Esophagus squamous epithelium (tissue), 5 donors: ENCODE data around the gene SARM1. TPM values are rescaled to one million over a fixed set of nuclear protein-coding genes. Genes with fewer than 3 reads are reported as not detected.

Experiments
- DNase-seq: peaks from one replicate; lab custom pipeline; 2025; lab: John Stamatoyannopoulos, UW
- H3K27ac ChIP-seq, 4 donors: fragments of 200-600 bp; sonication (generic); one replicate each; pipeline ENCODE4 v1.5.1; 2016 to 2019; ENCODE audit warnings: mild to moderate bottlenecking in 1 of 4
- H3K27me3 ChIP-seq, 4 donors: fragments of 200-600 bp; sonication (generic); 1 replicate in 3 of 4; 2 replicates in 1 of 4; pipeline versions ENCODE4 v1.5.1 to v1.6.0; 2017 to 2021; ENCODE audit warnings: antibody characterized with exemption in 1 of 4
- H3K36me3 ChIP-seq, 3 donors: fragments of 200-600 bp; sonication (generic); one replicate each; pipeline ENCODE4 v1.5.1; 2016 to 2019
- H3K4me1 ChIP-seq, 3 donors: fragments of 200-600 bp; sonication (generic); one replicate each; pipeline ENCODE4 v1.5.1; 2017 to 2019
- H3K4me3 ChIP-seq, 4 donors: fragments of 200-600 bp; sonication (generic); 1 replicate in 3 of 4; 2 replicates in 1 of 4; pipeline ENCODE4 v1.5.1; 2016 to 2019; ENCODE audit warnings: mild to moderate bottlenecking in 2 of 4, moderate library complexity in 1 of 4
- H3K9me3 ChIP-seq, 3 donors: fragments of 200-600 bp; sonication (generic); one replicate each; pipeline ENCODE4 v1.5.1; 2016 to 2019
- CTCF ChIP-seq, 6 experiments: fragments of 450-650 bp in 4 of 6; fragments of 200-600 bp in 2 of 6; sonication (generic) in 2 of 6; IDR thresholded peaks; one replicate each; pipeline ENCODE4 v1.5.1; 2016 to 2019; ENCODE audit warnings: antibody characterized with exemption in 6 of 6, mild to moderate bottlenecking in 4 of 6, moderate library complexity in 4 of 6
- POLR2A ChIP-seq, 4 donors: fragments of 450-650 bp; IDR thresholded peaks; one replicate each; pipeline ENCODE4 v1.6.1; 2017; ENCODE audit warnings: antibody characterized with exemption in 4 of 4, mild to moderate bottlenecking in 4 of 4, moderate library complexity in 3 of 4
- WGBS, 2 donors: methylation state at CpG; one replicate each; pipeline ENCODE4 v1.1.5; 2018; 5-methylcytosine and 5-hydroxymethylcytosine counted together
- intact Hi-C: fragments of 100-400 bp; cut with DNase I; formaldehyde crosslinking; loops from one replicate; pipeline ENCODE4 v1.15.0; 2022
- total RNA-seq, 4 donors: library from RNA; depleted of rRNA; stranded (reverse); fragments of >200 nt; gene quantifications; one replicate each; pipeline ENCODE4 v1.1.0, GENCODE V29; 2016
- donor health status: DM: yes; HTN: yes; CAD: no.

Gene SARM1
- total RNA-seq, 4 donors from 2014 or later: 1.1 to 7.2 (median 2.5) TPM

GRCh38 chr17:28397275-28397674 is 25.8 kb downstream of the SARM1 start:
- H3K9me3 ChIP-seq: no peaks in the 10 kb centered on the region
- no peak overlapping the region for H3K27ac ChIP-seq
- peaks cover 0 to 88% (median 11%) of the 10 kb centered on the region in 3 donors for H3K36me3 ChIP-seq
- DNase-seq: no peak
- intact Hi-C loops: no loop called here
- no peaks in the 10 kb centered on the region for H3K4me1 ChIP-seq
- no peak for TF ChIP-seq CTCF (IDR thresholded peaks at IDR 0.05)
- no peak for TF ChIP-seq POLR2A (IDR thresholded peaks at IDR 0.05)
- no peak overlapping the region for H3K4me3 ChIP-seq
- no peaks in the 10 kb centered on the region for H3K27me3 ChIP-seq
- WGBS, 2 donors: 89 to 97% methylated on average over 1 to 3 of the region's 3 CpGs

DNA sequence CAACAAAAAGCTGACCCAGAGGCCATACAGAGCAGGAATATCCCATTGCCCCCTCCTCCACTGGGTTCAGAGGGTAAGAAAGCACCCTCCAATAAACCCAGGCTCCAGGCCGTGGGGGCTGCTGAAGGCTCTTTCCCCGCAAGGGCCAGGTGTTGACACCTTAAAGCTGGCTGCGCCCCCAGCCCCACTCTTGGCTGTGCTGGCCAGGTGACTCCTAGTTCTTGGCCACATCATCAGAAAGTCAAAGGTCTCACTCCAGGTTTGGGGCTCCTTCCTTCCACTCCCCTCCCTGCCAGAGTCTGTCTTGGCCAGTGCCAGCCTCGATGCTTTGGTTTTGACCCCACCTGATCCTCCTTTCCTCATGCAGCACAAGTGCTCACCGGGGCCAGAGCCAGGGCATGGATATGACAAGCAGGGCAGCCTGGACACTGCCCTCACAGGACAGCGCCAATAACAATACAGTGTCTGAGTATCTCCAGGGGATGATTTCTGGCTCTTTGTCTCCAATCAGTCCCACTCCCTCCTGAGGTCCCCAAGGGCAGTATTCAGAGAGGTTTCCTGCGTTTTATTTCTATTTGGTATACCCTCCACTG is 26.3 kb downstream of the SARM1 start:
- intact Hi-C loops: no loop called here
- H3K36me3 ChIP-seq: peaks cover 0 to 88% (median 11%) of the 10 kb centered on the region in 3 donors

GRCh38 chr17:28398280-28398981 is 26.9 kb downstream of the SARM1 start:
- H3K36me3 ChIP-seq: peaks cover 0 to 84% (median 11%) of the 10 kb centered on the region in 3 donors
- no peaks in the 10 kb centered on the region for H3K27me3 ChIP-seq
- TF ChIP-seq POLR2A (IDR thresholded peaks at IDR 0.05) (no peak), CTCF (IDR thresholded peaks at IDR 0.05) (no peak)
- DNase-seq: no peak
- WGBS, 2 donors: 43 to 67% methylated on average over 2 to 6 of the region's 6 CpGs
- no peaks in the 10 kb centered on the region for H3K9me3 ChIP-seq
- peak overlapping the region in 1 of 4 donors; percentile 10 for H3K27ac ChIP-seq
- H3K4me1 ChIP-seq: no peaks in the 10 kb centered on the region
- no peak overlapping the region for H3K4me3 ChIP-seq
- intact Hi-C loops: no loop called here

More for the DNA sequence above, 26.3 kb downstream of the SARM1 start:
- Histone ChIP-seq H3K9me3 (no peaks in the 10 kb centered on the region), H3K4me1 (no peaks in the 10 kb centered on the region), H3K27me3 (no peaks in the 10 kb centered on the region), H3K4me3 (no peak overlapping the region), H3K27ac (peak overlapping the region in 1 of 4 donors; percentile 10)
- TF ChIP-seq POLR2A (IDR thresholded peaks at IDR 0.05) (no peak), CTCF (IDR thresholded peaks at IDR 0.05) (no peak)
- no peak for DNase-seq
- 77 to 80% methylated on average over 7 of the region's 7 CpGs for WGBS, 2 donors

DNA sequence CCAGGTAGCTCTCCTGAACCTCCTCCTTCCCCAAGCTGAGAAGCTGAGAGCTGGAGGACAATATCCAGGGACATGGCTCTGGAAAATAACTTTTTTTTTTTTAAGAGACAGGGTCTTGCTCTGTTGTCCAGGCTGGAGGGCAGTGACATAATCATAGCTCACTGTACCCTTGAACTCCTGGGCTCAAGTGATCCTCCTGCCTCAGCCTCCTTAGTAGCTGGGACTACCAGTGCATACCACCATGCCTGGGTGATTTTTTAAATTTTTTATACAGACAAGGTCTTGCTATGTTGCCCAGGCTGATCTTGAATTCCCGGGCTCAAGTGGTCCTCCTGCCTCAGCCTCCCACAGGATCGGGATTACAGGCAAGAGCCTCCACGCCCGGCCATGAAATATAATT is 28.3 kb downstream of the SARM1 start:
- no peaks in the 10 kb centered on the region for H3K27me3 ChIP-seq
- no peak overlapping the region for H3K4me3 ChIP-seq
- TF ChIP-seq POLR2A (IDR thresholded peaks at IDR 0.05) (no peak), CTCF (IDR thresholded peaks at IDR 0.05) (no peak)
- H3K9me3 ChIP-seq: no peaks in the 10 kb centered on the region
- H3K4me1 ChIP-seq: peaks cover under 1 to 5% (median under 1%) of the 10 kb centered on the region in 3 donors
- H3K36me3 ChIP-seq: peaks cover 0 to 71% (median 5%) of the 10 kb centered on the region in 3 donors
- intact Hi-C loops: no loop called here
- H3K27ac ChIP-seq: no peak overlapping the region
- 92 to 100% methylated on average over 2 to 4 of the region's 4 CpGs for WGBS, 2 donors
- DNase-seq: no peak

- TF ChIP-seq CTCF (IDR thresholded peaks at IDR 0.05): no peak
- no peak for TF ChIP-seq POLR2A (IDR thresholded peaks at IDR 0.05)
- H3K36me3 ChIP-seq: peaks cover 0 to 48% (median 0%) of the 10 kb centered on the region in 3 donors
- no peaks in the 10 kb centered on the region for H3K9me3 ChIP-seq
- H3K4me3 ChIP-seq: no peak overlapping the region
- intact Hi-C loops: no loop called here
- H3K27ac ChIP-seq: no peak overlapping the region
- H3K27me3 ChIP-seq: no peaks in the 10 kb centered on the region
- no peak for DNase-seq
- peaks cover 9 to 29% (median 18%) of the 10 kb centered on the region in 3 donors for H3K4me1 ChIP-seq
- WGBS, 2 donors: 25 to 43% methylated on average over 2 to 3 of the region's 3 CpGs
Observed at GRCh38 chr17:28402224-28402630, 30.7 kb downstream of the SARM1 start.
